ENCODE data around the gene ADPRH. TPM values are rescaled to one million over a fixed set of nuclear protein-coding genes. Genes with fewer than 3 reads are reported as not detected.

Gene ADPRH
- total RNA-seq, 1 experiment from 2014 or later, result 3.6 TPM

DNA sequence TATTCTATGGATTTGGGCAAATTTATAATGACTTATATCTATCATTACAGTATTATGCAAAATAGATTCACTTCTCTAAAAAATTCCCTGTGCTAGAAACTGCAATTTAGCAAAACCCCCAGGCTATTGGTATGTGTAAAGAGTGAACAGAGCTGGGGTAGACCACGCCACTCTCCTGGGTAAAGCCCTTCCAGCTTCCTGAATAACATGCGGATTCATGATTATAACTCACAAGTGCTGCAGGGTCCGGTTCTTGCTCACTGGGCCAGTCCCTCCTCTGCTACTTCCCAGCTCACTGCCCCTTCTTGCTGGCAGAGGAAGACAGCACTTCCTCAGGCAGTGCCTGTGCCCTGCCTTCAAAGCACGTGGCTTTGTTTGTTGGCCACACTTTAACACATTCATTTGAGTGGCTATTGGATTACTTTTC is 24.0 kb upstream of the ADPRH start:
- Mint-ChIP-seq H3K27me3 (ENCODE audit: low read depth) (no peaks in the 10 kb centered on the region; the same call in 1 of the 2 replicates), H3K27ac (no peak overlapping the region), H3K4me1 (peaks cover 16% of the 10 kb centered on the region; the same call in 1 of the 2 replicates), H3K9me3 (no peaks in the 10 kb centered on the region), H3K36me3 (no peaks in the 10 kb centered on the region), H3K4me3 (no peak overlapping the region)
- ATAC-seq, result no peak
- DNase-seq (ENCODE audit: low spot score), result no peak
- ChIA-PET POLR2A (no interaction called here), CTCF (no interaction called here)
- TF ChIP-seq ZNF121 (CRISPR knock-in tag; IDR thresholded peaks at IDR 0.05) (no peak), PRRX2 (CRISPR knock-in tag; IDR thresholded peaks at IDR 0.05) (no peak), TP53 (CRISPR knock-in tag; IDR thresholded peaks at IDR 0.05) (no peak), IRF2 (CRISPR knock-in tag; IDR thresholded peaks at IDR 0.05; ENCODE audit: borderline replicate concordance, low read depth) (no peak), ETV6 (CRISPR knock-in tag; IDR thresholded peaks at IDR 0.05) (no peak), CBFB (CRISPR knock-in tag; IDR thresholded peaks at IDR 0.05; ENCODE audit: low read depth) (no peak), ESRRA (CRISPR knock-in tag; IDR thresholded peaks at IDR 0.05; ENCODE audit: borderline replicate concordance) (no peak), SOX15 (CRISPR knock-in tag; IDR thresholded peaks at IDR 0.05) (no peak), ZNF671 (CRISPR knock-in tag; IDR thresholded peaks at IDR 0.05) (no peak), FOXK1 (CRISPR knock-in tag; IDR thresholded peaks at IDR 0.05) (no peak), CREB1 (CRISPR knock-in tag; IDR thresholded peaks at IDR 0.05) (no peak), GABPB1 (CRISPR knock-in tag; IDR thresholded peaks at IDR 0.05) (no peak), EMX1 (CRISPR knock-in tag; IDR thresholded peaks at IDR 0.05) (no peak)
- TF ChIP-seq, protein P1, sequence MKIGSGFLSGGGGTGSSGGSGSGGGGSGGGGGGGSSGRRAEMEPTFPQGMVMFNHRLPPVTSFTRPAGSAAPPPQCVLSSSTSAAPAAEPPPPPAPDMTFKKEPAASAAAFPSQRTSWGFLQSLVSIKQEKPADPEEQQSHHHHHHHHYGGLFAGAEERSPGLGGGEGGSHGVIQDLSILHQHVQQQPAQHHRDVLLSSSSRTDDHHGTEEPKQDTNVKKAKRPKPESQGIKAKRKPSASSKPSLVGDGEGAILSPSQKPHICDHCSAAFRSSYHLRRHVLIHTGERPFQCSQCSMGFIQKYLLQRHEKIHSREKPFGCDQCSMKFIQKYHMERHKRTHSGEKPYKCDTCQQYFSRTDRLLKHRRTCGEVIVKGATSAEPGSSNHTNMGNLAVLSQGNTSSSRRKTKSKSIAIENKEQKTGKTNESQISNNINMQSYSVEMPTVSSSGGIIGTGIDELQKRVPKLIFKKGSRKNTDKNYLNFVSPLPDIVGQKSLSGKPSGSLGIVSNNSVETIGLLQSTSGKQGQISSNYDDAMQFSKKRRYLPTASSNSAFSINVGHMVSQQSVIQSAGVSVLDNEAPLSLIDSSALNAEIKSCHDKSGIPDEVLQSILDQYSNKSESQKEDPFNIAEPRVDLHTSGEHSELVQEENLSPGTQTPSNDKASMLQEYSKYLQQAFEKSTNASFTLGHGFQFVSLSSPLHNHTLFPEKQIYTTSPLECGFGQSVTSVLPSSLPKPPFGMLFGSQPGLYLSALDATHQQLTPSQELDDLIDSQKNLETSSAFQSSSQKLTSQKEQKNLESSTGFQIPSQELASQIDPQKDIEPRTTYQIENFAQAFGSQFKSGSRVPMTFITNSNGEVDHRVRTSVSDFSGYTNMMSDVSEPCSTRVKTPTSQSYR (CRISPR knock-in tag; IDR thresholded peaks at IDR 0.05), result no peak
- TF ChIP-seq, protein P2, sequence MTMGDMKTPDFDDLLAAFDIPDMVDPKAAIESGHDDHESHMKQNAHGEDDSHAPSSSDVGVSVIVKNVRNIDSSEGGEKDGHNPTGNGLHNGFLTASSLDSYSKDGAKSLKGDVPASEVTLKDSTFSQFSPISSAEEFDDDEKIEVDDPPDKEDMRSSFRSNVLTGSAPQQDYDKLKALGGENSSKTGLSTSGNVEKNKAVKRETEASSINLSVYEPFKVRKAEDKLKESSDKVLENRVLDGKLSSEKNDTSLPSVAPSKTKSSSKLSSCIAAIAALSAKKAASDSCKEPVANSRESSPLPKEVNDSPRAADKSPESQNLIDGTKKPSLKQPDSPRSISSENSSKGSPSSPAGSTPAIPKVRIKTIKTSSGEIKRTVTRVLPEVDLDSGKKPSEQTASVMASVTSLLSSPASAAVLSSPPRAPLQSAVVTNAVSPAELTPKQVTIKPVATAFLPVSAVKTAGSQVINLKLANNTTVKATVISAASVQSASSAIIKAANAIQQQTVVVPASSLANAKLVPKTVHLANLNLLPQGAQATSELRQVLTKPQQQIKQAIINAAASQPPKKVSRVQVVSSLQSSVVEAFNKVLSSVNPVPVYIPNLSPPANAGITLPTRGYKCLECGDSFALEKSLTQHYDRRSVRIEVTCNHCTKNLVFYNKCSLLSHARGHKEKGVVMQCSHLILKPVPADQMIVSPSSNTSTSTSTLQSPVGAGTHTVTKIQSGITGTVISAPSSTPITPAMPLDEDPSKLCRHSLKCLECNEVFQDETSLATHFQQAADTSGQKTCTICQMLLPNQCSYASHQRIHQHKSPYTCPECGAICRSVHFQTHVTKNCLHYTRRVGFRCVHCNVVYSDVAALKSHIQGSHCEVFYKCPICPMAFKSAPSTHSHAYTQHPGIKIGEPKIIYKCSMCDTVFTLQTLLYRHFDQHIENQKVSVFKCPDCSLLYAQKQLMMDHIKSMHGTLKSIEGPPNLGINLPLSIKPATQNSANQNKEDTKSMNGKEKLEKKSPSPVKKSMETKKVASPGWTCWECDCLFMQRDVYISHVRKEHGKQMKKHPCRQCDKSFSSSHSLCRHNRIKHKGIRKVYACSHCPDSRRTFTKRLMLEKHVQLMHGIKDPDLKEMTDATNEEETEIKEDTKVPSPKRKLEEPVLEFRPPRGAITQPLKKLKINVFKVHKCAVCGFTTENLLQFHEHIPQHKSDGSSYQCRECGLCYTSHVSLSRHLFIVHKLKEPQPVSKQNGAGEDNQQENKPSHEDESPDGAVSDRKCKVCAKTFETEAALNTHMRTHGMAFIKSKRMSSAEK (CRISPR knock-in tag; IDR thresholded peaks at IDR 0.05; ENCODE audit: borderline replicate concordance), result no peak
- TF ChIP-seq, protein P3, sequence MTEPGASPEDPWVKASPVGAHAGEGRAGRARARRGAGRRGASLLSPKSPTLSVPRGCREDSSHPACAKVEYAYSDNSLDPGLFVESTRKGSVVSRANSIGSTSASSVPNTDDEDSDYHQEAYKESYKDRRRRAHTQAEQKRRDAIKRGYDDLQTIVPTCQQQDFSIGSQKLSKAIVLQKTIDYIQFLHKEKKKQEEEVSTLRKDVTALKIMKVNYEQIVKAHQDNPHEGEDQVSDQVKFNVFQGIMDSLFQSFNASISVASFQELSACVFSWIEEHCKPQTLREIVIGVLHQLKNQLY (CRISPR knock-in tag; IDR thresholded peaks at IDR 0.05), result no peak
- TF ChIP-seq, protein P4, sequence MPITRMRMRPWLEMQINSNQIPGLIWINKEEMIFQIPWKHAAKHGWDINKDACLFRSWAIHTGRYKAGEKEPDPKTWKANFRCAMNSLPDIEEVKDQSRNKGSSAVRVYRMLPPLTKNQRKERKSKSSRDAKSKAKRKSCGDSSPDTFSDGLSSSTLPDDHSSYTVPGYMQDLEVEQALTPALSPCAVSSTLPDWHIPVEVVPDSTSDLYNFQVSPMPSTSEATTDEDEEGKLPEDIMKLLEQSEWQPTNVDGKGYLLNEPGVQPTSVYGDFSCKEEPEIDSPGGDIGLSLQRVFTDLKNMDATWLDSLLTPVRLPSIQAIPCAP (CRISPR knock-in tag; IDR thresholded peaks at IDR 0.05), result no peak
- TF ChIP-seq, protein P5, sequence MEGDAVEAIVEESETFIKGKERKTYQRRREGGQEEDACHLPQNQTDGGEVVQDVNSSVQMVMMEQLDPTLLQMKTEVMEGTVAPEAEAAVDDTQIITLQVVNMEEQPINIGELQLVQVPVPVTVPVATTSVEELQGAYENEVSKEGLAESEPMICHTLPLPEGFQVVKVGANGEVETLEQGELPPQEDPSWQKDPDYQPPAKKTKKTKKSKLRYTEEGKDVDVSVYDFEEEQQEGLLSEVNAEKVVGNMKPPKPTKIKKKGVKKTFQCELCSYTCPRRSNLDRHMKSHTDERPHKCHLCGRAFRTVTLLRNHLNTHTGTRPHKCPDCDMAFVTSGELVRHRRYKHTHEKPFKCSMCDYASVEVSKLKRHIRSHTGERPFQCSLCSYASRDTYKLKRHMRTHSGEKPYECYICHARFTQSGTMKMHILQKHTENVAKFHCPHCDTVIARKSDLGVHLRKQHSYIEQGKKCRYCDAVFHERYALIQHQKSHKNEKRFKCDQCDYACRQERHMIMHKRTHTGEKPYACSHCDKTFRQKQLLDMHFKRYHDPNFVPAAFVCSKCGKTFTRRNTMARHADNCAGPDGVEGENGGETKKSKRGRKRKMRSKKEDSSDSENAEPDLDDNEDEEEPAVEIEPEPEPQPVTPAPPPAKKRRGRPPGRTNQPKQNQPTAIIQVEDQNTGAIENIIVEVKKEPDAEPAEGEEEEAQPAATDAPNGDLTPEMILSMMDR (IDR thresholded peaks at IDR 0.05), result no peak
